BLaER1 treated with 17β-estradiol and CSF1 and Interleukin-3, amounts not matched to agents 10 nM and 100 nM (cell line): ENCODE results near the gene MAMDC2.

ENCODE experiments used
- H3K27ac ChIP-seq, 11 experiments: shearing (Covaris generic); formaldehyde crosslinking; 2 replicates each; pipeline ENCODE4 v1.8.1; 2022
- H3K27me3 ChIP-seq, 11 experiments: shearing (Covaris generic); formaldehyde crosslinking; 2 replicates each; pipeline ENCODE4 v1.8.1; 2022
- H3K36me3 ChIP-seq, 11 experiments: shearing (Covaris generic); formaldehyde crosslinking; 2 replicates each; pipeline ENCODE4 v1.8.1; 2022
- H3K4me1 ChIP-seq, 10 experiments: shearing (Covaris generic); formaldehyde crosslinking; 2 replicates each; pipeline ENCODE4 v1.8.1; 2022
- H3K4me2 ChIP-seq, 11 experiments: shearing (Covaris generic); formaldehyde crosslinking; 2 replicates each; pipeline ENCODE4 v1.8.1; 2022
- H3K4me3 ChIP-seq, 10 experiments: shearing (Covaris generic); formaldehyde crosslinking; 2 replicates each; pipeline ENCODE4 v1.8.1; 2022
- H3K9ac ChIP-seq, 11 experiments: shearing (Covaris generic); formaldehyde crosslinking; 2 replicates each; pipeline ENCODE4 v1.8.1; 2022
- H3K9me3 ChIP-seq, 11 experiments: shearing (Covaris generic); formaldehyde crosslinking; replicated peaks in 1 of 11; 2 replicates each; pipeline ENCODE4 v1.8.1; 2022
- H4K20me1 ChIP-seq, 11 experiments: shearing (Covaris generic); formaldehyde crosslinking; 2 replicates each; pipeline ENCODE4 v1.8.1; 2022
- Cebpa-rat ChIP-seq, 11 experiments: shearing (Covaris generic); IDR thresholded peaks; 2 replicates each; pipeline ENCODE4 v1.8.1; 2022

MAMDC2 gene

DNA sequence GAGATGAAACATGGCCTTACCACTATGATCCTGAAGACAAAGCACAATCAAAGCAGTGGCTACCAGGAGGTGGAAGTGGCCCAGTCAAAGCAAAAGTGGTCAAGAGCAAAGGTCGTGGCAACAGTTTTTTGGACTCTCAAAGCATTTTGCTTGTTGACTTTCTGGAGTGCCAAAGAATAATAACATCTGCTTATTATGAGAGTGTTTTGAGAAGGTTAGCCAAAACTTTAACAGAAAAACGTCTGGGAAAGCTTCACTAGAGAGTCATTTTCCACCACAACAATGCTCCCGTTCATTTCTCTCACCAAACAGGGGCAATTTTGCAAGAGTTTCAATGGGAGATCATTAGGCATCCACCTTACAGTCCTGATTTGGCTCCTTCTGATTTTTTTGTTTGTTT, 33.6 kb upstream of the MAMDC2 start:
- no peaks in the 10 kb centered on the region for H3K9me3 ChIP-seq
- no peaks in the 10 kb centered on the region for H3K36me3 ChIP-seq
- peaks cover 0 to 10% (median 8%) of the 10 kb centered on the region in 10 experiments; a peak in 14 of 20 replicates for H3K4me1 ChIP-seq
- H3K4me3 ChIP-seq = no peak overlapping the region
- H4K20me1 ChIP-seq = no peaks in the 10 kb centered on the region
- no peak overlapping the region for H3K4me2 ChIP-seq
- H3K27ac ChIP-seq = no peak overlapping the region
- TF ChIP-seq Cebpa-rat (IDR thresholded peaks at IDR 0.05) = no peak
- H3K27me3 ChIP-seq = no peaks in the 10 kb centered on the region
- H3K9ac ChIP-seq = no peak overlapping the region

DNA sequence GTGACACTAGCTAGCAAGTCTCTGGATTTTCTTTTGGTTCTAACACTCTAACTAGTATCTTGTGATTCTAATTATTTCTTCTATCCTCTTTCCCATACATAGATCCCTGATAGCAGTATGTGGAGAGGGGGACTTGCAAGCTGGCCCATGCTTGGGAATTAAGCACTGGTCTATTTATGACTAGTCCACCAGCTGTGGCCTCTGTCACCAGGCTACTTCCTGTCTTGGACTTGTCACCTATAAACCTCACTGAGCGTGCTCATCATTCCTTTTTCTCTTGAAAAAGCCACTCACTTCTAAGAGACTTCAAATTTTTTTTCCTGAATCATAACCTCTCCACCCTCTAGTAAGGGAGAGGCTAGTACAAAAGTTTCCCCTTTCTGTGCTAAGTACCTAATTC, 32.3 kb upstream of the MAMDC2 start:
- Histone ChIP-seq H3K36me3 (no peaks in the 10 kb centered on the region), H3K4me3 (no peak overlapping the region), H3K27me3 (no peaks in the 10 kb centered on the region), H3K27ac (no peak overlapping the region), H3K9me3 (no peaks in the 10 kb centered on the region), H4K20me1 (no peaks in the 10 kb centered on the region), H3K4me1 (peaks cover 0 to 10% (median 8%) of the 10 kb centered on the region in 10 experiments; a peak in 14 of 20 replicates), H3K4me2 (no peak overlapping the region), H3K9ac (no peak overlapping the region)
- TF ChIP-seq Cebpa-rat (IDR thresholded peaks at IDR 0.05) = no peak

DNA sequence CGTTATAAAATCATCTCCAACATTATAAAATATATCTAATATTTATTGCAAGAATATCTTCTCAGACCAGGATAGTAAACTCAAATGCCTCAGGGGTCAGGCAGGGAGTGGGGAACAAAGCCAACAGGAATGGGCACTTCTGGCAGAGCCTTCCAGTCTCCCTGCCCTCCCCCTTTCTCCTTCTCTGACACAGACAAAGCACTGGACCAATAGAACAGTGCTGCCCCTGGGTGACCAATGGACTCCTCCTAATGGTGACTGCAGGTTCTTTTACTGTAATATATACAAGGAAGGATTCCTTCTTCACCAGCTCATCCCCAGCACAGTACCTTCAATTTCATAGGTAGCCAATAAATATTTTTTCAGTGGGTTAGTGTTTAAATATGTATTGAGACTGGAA, 31.1 kb upstream of the MAMDC2 start:
- Histone ChIP-seq H3K4me1 (peaks cover 0 to 10% (median 8%) of the 10 kb centered on the region in 10 experiments; a peak in 14 of 20 replicates), H3K9ac (no peak overlapping the region), H3K27ac (no peak overlapping the region), H3K36me3 (no peaks in the 10 kb centered on the region), H3K9me3 (no peaks in the 10 kb centered on the region), H4K20me1 (no peaks in the 10 kb centered on the region), H3K27me3 (no peaks in the 10 kb centered on the region), H3K4me3 (no peak overlapping the region), H3K4me2 (no peak overlapping the region)
- TF ChIP-seq Cebpa-rat (IDR thresholded peaks at IDR 0.05) = no peak

DNA sequence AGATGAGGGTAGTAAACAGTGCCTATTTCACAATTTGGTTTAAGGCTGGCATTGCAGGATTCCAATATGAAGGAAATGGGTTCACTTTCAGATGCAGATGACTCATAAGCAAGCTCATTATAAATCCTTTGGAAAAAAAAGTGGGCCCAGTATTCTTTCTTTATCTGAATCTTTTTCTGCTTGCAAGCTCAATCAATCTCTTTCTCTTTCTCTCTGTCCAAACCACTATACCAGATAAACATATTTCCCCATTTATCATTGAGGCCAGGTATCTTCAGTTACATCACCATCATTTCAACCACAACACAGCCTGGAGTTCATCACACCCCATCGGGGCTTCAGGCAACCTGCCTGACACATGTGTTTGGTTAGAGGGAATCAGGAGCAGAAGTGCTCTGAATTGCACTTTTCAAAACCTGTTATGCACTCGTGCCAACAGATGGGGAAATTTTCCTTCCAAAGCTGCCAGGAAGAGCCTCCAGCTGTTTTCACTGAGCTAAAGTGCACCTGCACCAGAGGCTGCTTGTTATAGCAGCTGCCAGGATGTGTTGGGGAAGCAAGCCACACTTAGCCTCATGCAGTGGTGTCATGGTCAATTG, 30.0 kb upstream of the MAMDC2 start:
- Histone ChIP-seq H3K4me3 (no peak overlapping the region), H3K4me1 (peaks cover 0 to 7% (median 6%) of the 10 kb centered on the region in 10 experiments; a peak in 14 of 20 replicates), H4K20me1 (no peaks in the 10 kb centered on the region), H3K9ac (no peak overlapping the region), H3K4me2 (no peak overlapping the region), H3K36me3 (no peaks in the 10 kb centered on the region), H3K9me3 (no peaks in the 10 kb centered on the region), H3K27me3 (no peaks in the 10 kb centered on the region), H3K27ac (no peak overlapping the region)
- TF ChIP-seq Cebpa-rat (IDR thresholded peaks at IDR 0.05) = no peak

DNA sequence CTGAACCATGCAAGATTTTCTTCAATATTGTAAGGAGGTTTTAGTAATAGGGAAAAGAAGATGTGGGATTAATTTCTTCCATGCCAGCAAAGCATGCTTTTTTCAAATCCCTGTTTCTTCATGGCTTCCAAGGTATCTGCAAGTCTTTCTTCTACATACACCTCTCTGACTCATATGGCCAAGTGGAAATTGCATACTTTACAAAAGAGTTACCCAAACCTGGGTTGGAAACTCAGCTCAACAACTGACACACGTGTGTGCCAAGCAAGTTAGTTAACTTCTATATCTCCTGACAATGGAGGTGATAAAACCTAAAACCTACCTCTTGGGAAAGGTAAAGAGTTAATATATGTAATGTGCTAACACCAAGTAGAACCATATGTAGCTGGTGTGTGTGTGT, 28.5 kb upstream of the MAMDC2 start:
- H4K20me1 ChIP-seq = no peaks in the 10 kb centered on the region
- no peak overlapping the region for H3K4me2 ChIP-seq
- H3K4me3 ChIP-seq = no peak overlapping the region
- no peaks in the 10 kb centered on the region for H3K36me3 ChIP-seq
- no peak for TF ChIP-seq Cebpa-rat (IDR thresholded peaks at IDR 0.05)
- H3K9ac ChIP-seq = no peak overlapping the region
- H3K27me3 ChIP-seq = no peaks in the 10 kb centered on the region
- no peaks in the 10 kb centered on the region for H3K9me3 ChIP-seq
- H3K4me1 ChIP-seq = no peaks in the 10 kb centered on the region
- H3K27ac ChIP-seq = no peak overlapping the region

DNA sequence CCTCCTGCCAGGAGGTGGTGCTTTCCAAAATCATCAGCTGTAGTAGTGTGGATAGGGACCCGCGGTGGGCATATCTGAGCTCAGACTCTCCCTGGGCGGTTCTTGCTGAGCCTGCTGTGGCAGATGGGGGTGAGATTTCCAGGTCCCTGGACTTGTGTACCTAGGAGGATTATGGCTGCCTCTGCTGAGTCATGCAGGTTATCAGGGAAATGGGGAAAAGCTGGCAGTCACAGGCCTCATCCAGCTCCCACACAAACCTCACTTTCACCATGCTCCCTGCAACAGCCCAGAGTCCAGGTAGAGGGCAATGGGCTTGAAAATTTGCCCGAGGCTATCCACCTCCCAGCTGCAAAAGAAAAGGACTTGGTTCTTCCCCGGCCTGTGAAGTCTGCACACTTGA, 23.4 kb upstream of the MAMDC2 start:
- no peaks in the 10 kb centered on the region for H3K4me1 ChIP-seq

DNA sequence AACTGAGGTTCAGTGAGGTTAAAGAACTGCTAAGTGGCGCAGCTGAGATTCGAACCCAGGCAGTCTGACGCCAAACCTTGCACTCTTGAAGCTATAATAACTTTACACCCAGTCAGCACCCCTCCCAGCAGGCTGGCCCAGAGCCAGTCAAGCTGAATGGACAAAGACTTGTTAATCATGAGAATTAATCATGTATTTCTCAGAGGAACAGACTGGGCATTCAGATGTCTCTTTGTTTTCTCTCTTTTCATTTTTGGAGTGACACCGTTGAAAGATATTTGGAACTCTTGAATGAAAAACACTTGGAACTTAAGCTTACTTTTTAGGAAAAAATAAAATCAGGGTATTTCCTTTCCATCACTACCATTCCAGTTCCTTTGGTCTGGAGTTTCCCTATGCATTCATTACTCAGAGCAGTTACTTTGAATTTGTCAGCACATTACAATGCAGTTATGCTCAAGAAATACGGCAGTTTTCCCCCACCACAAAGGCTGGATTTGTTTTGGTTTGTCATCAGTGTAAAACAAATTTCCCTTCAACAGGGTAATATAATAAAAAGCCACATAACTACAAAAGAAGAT, 22.6 kb upstream of the MAMDC2 start:
- Histone ChIP-seq H3K4me3 (no peak overlapping the region), H3K27ac (no peak overlapping the region), H3K4me1 (no peaks in the 10 kb centered on the region), H3K4me2 (no peak overlapping the region), H3K9me3 (peaks cover 14 to 24% (median 19%) of the 10 kb centered on the region in 11 experiments), H3K36me3 (no peaks in the 10 kb centered on the region), H3K27me3 (no peaks in the 10 kb centered on the region), H3K9ac (no peak overlapping the region), H4K20me1 (no peaks in the 10 kb centered on the region)
- TF ChIP-seq Cebpa-rat (IDR thresholded peaks at IDR 0.05) = no peak

More for the DNA sequence above, 23.4 kb upstream of the MAMDC2 start:
- H3K27me3 ChIP-seq = no peaks in the 10 kb centered on the region
- H3K9ac ChIP-seq = no peak overlapping the region
- no peaks in the 10 kb centered on the region for H4K20me1 ChIP-seq
- H3K36me3 ChIP-seq = no peaks in the 10 kb centered on the region
- no peak for TF ChIP-seq Cebpa-rat (IDR thresholded peaks at IDR 0.05)
- H3K4me3 ChIP-seq = no peak overlapping the region
- peaks cover 5 to 16% (median 11%) of the 10 kb centered on the region in 11 experiments for H3K9me3 ChIP-seq
- no peak overlapping the region for H3K4me2 ChIP-seq
- no peak overlapping the region for H3K27ac ChIP-seq

DNA sequence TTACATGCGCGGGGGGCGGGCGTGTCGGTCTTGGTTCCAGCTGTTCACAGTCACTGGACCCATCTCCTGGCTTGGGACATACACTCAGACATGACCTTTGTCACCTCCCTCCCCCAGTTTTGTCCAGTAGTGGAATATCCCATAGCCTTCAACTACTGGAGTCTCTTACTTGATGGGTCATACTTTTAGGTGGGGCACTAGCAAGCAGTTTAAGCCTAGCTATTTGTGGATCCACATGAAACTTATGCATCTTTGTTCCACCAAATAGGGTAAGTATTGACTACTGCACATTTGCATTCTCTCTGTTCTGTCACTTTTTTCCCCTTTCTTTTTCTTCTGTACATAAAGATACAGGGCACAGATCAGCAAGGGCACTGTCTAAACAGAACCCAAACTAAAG, 15.4 kb upstream of the MAMDC2 start:
- Histone ChIP-seq H3K9ac (no peak overlapping the region), H3K36me3 (no peaks in the 10 kb centered on the region), H3K27me3 (no peaks in the 10 kb centered on the region), H3K4me3 (no peak overlapping the region), H3K4me2 (no peak overlapping the region), H4K20me1 (no peaks in the 10 kb centered on the region), H3K4me1 (0 out of 20 replicates have a peak, but pooled peaks cover 0 to 3% (median 0%) of the 10 kb centered on the region in 10 experiments), H3K27ac (no peak overlapping the region), H3K9me3 (peaks cover 17 to 29% (median 23%) of the 10 kb centered on the region in 11 experiments)
- TF ChIP-seq Cebpa-rat (IDR thresholded peaks at IDR 0.05) = no peak

DNA sequence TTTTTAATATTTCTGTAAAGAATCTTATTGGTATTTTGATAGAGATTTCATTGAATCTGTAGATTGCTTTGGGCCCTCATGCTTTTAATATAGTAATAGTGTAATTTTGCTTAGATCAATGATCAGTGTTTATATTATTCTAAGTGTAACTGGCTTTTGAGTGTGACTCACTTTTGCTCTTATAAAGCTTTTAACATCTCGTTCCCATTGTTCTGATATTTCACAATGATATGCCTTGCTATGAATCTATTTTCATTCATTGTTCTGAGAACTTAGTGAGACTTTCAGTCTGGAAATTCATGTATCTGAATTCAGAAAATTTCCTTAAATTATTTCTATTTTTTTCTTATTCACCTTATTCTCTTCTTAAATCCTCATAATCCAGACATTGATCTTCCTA, 13.5 kb upstream of the MAMDC2 start:
- no peaks in the 10 kb centered on the region for H3K36me3 ChIP-seq
- no peak overlapping the region for H3K4me2 ChIP-seq
- H3K4me1 ChIP-seq = 0 out of 20 replicates have a peak, but pooled peaks cover 0 to 3% (median 0%) of the 10 kb centered on the region in 10 experiments
- H3K9ac ChIP-seq = no peak overlapping the region
- no peak overlapping the region for H3K4me3 ChIP-seq
- H3K27me3 ChIP-seq = no peaks in the 10 kb centered on the region
- H3K9me3 ChIP-seq = peaks cover 9 to 19% (median 13%) of the 10 kb centered on the region in 11 experiments
- no peak overlapping the region for H3K27ac ChIP-seq
- no peaks in the 10 kb centered on the region for H4K20me1 ChIP-seq
- no peak for TF ChIP-seq Cebpa-rat (IDR thresholded peaks at IDR 0.05)

DNA sequence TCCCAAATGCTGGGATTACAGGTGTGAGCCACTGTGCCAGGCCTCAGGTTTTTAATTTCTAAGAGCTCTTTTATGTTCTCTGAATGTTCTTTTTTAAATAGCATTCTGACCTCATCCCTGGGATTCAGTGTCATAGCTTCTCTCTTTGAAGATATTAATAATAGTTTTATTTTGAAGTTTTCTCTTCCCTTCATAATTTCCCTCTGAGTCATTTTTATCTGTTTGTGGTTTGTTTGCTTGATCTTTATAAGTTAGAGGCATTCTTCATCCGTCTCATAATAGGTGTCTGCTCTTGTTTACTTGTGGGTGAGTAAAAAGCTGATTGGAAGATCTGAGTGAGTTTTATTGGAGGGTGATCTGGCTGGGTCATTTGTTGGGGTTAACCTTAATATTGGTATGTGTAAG, 12.5 kb upstream of the MAMDC2 start:
- Histone ChIP-seq H3K4me3 (no peak overlapping the region), H3K36me3 (no peaks in the 10 kb centered on the region), H3K4me2 (peak overlapping the region in 1 of 11 experiments; percentile 9; a peak in 3 of 22 replicates)

More for the DNA sequence above, 12.5 kb upstream of the MAMDC2 start:
- Histone ChIP-seq H3K4me1 (0 out of 20 replicates have a peak, but pooled peaks cover 0 to 3% (median 0%) of the 10 kb centered on the region in 10 experiments), H3K9ac (no peak overlapping the region), H3K27ac (no peak overlapping the region), H3K27me3 (no peaks in the 10 kb centered on the region), H3K9me3 (peaks cover 0 to 9% (median 3%) of the 10 kb centered on the region in 11 experiments; a peak in 16 of 22 replicates), H4K20me1 (no peaks in the 10 kb centered on the region)
- no peak for TF ChIP-seq Cebpa-rat (IDR thresholded peaks at IDR 0.05)
